Esophagus squamous epithelium (tissue), 4 donors: ENCODE data around the gene NLGN3.

Source experiments
- CTCF ChIP-seq, 6 experiments: fragments of 450-650 bp in 4 of 6; fragments of 200-600 bp in 2 of 6; sonication (generic) in 2 of 6; IDR thresholded peaks; one replicate each; pipeline ENCODE4 v1.5.1; 2016 to 2019; ENCODE audit warnings: antibody characterized with exemption in 6 of 6, mild to moderate bottlenecking in 4 of 6, moderate library complexity in 4 of 6
- POLR2A ChIP-seq, 4 donors: fragments of 450-650 bp; IDR thresholded peaks; one replicate each; pipeline ENCODE4 v1.6.1; 2017; ENCODE audit warnings: antibody characterized with exemption in 4 of 4, mild to moderate bottlenecking in 4 of 4, moderate library complexity in 3 of 4

GRCh38 chrX:71181558-71181909, 36.9 kb downstream of the NLGN3 start:
- TF ChIP-seq CTCF (IDR thresholded peaks at IDR 0.05) = no peak
- no peak for TF ChIP-seq POLR2A (IDR thresholded peaks at IDR 0.05)
